B cell (primary cell): ENCODE measurements around the gene NUP62.

Experiments used
- CTCF ChIP-seq: fragments of 200-600 bp; IDR thresholded peaks from one replicate; pipeline ENCODE4 v1.8.0; 2022; ENCODE audit warnings: antibody characterized with exemption, mild to moderate bottlenecking
- EZH2 ChIP-seq: IDR thresholded peaks from 2 replicates; pipeline ENCODE4 v1.6.1; 2012; ENCODE audit warnings: borderline replicate concordance, low read depth, mild to moderate bottlenecking, moderate library complexity, low read length; ENCODE audit not compliant: insufficient read depth, poor library complexity, severe bottlenecking

GRCh38 chr19:49956115-49956495 is 26.8 kb upstream of the NUP62 start:
- TF ChIP-seq CTCF: no peak
- TF ChIP-seq EZH2: no peak
